HG03378 (cell line): ENCODE data around the gene USP8.
"Not testable (repeated sequence)": the region's sequence is repeated elsewhere in the genome, so short reads cannot be mapped to it uniquely, and the experiment has no call there.

Experiments
- ATAC-seq: cut with Tn5 transposase; IDR thresholded peaks from one replicate; pipeline ENCODE4 v1.9.1; 2021; ENCODE audit warnings: mild to moderate bottlenecking, moderate library complexity; ENCODE audit not compliant: unreplicated experiment

USP8 gene

GRCh38 chr15:50438251-50438650 is 14.0 kb downstream of the USP8 start:
- ATAC-seq = no peak

GRCh38 chr15:50440932-50441331 is 16.7 kb downstream of the USP8 start:
- ATAC-seq = no peak

- no peak for ATAC-seq
Measured at GRCh38 chr15:50452927-50453326, 28.7 kb downstream of the USP8 start.

GRCh38 chr15:50458348-50459112 is 34.3 kb downstream of the USP8 start:
- no peak for ATAC-seq

GRCh38 chr15:50463423-50464358 is 39.5 kb downstream of the USP8 start:
- ATAC-seq = no peak

- no peak for ATAC-seq
Measured at GRCh38 chr15:50471072-50471471, 46.9 kb downstream of the USP8 start.

- ATAC-seq = no peak
Measured at GRCh38 chr15:50476143-50476542, 51.9 kb downstream of the USP8 start.

GRCh38 chr15:50484781-50485180 is 60.6 kb downstream of the USP8 start:
- ATAC-seq = peak; percentile 55

- no peak for ATAC-seq
Measured at GRCh38 chr15:50485389-50485788, 61.2 kb downstream of the USP8 start.

GRCh38 chr15:50487287-50487686 is 63.1 kb downstream of the USP8 start:
- no peak for ATAC-seq

GRCh38 chr15:50493625-50494024 is 69.4 kb downstream of the USP8 start:
- ATAC-seq = no peak

GRCh38 chr15:50494547-50494946 is 70.3 kb downstream of the USP8 start:
- ATAC-seq = not testable (repeated sequence)

- ATAC-seq = no peak
Measured at GRCh38 chr15:50496692-50497091, 72.5 kb downstream of the USP8 start.

- ATAC-seq = no peak
Measured at GRCh38 chr15:50500352-50500751, 76.1 kb downstream of the USP8 start.

- ATAC-seq = no peak
Measured at GRCh38 chr15:50501815-50502214, 77.6 kb downstream of the USP8 start.

GRCh38 chr15:50503144-50503543 is 78.9 kb downstream of the USP8 start:
- no peak for ATAC-seq

GRCh38 chr15:50505656-50506055 is 81.5 kb downstream of the USP8 start:
- not testable (repeated sequence) for ATAC-seq

- ATAC-seq = no peak
Measured at GRCh38 chr15:50506121-50506520, 81.9 kb downstream of the USP8 start.

GRCh38 chr15:50513001-50513400 is 88.8 kb downstream of the USP8 start:
- ATAC-seq = no peak

GRCh38 chr15:50519740-50520425 is 95.7 kb downstream of the USP8 start:
- no peak for ATAC-seq

- no peak for ATAC-seq
Measured at GRCh38 chr15:50523851-50524251, 99.6 kb downstream of the USP8 start.
